Epidermal melanocyte (primary cell): ENCODE measurements around the gene DDAH1.
"Not testable (repeated sequence)": the region's sequence is repeated elsewhere in the genome, so short reads cannot be mapped to it uniquely, and the experiment has no call there.

ENCODE experiments used
- DNase-seq: peaks from one replicate; pipeline ENCODE4 v3.0.0; 2011; ENCODE audit warnings: low spot score; ENCODE audit not compliant: insufficient read length

The DDAH1 gene

GRCh38 chr1:85465099-85465785 is at the start of gene DDAH1:
Gene DDAH1 (minus strand): TSS chr1:85465159. CDS start chr1:85465045, 114 bp downstream.
- no peak for DNase-seq

- DNase-seq, result not testable (repeated sequence)
Measured at GRCh38 chr1:85513998-85514397, 49.0 kb upstream of the DDAH1 start.

- no peak for DNase-seq
Measured at GRCh38 chr1:85504417-85504816, 39.5 kb upstream of the DDAH1 start.

- DNase-seq, result no peak
Measured at GRCh38 chr1:85502625-85503083, 37.7 kb upstream of the DDAH1 start.

- DNase-seq, result no peak
Measured at GRCh38 chr1:85502171-85502570, 37.2 kb upstream of the DDAH1 start.

- DNase-seq, result no peak
Measured at GRCh38 chr1:85501355-85501898, 36.5 kb upstream of the DDAH1 start.

GRCh38 chr1:85496941-85497582 is 32.1 kb upstream of the DDAH1 start:
- no peak for DNase-seq

GRCh38 chr1:85495556-85495955 is 30.6 kb upstream of the DDAH1 start:
- no peak for DNase-seq

GRCh38 chr1:85494904-85495266 is 29.9 kb upstream of the DDAH1 start:
- DNase-seq, result no peak

- DNase-seq, result no peak
Measured at GRCh38 chr1:85494074-85494903, 29.3 kb upstream of the DDAH1 start.

- DNase-seq, result no peak
Measured at GRCh38 chr1:85490270-85490985, 25.5 kb upstream of the DDAH1 start.

GRCh38 chr1:85488126-85488525 is 23.2 kb upstream of the DDAH1 start:
- DNase-seq, result no peak

GRCh38 chr1:85485516-85485915 is 20.6 kb upstream of the DDAH1 start:
- no peak for DNase-seq

- DNase-seq, result no peak
Measured at GRCh38 chr1:85484716-85485115, 19.8 kb upstream of the DDAH1 start.

GRCh38 chr1:85484264-85484663 is 19.3 kb upstream of the DDAH1 start:
- no peak for DNase-seq

GRCh38 chr1:85481688-85482087 is 16.7 kb upstream of the DDAH1 start:
- no peak for DNase-seq

GRCh38 chr1:85480566-85480965 is 15.6 kb upstream of the DDAH1 start:
- DNase-seq, result no peak

- DNase-seq, result no peak
Measured at GRCh38 chr1:85479491-85479890, 14.5 kb upstream of the DDAH1 start.

- no peak for DNase-seq
Measured at GRCh38 chr1:85478366-85478765, 13.4 kb upstream of the DDAH1 start.

GRCh38 chr1:85475055-85475454 is 10.1 kb upstream of the DDAH1 start:
- DNase-seq, result no peak

GRCh38 chr1:85473390-85473789 is 8.4 kb upstream of the DDAH1 start:
- DNase-seq, result no peak
